H9 (cell line): ENCODE data around the gene GRIK4. TPM values are rescaled to one million over a fixed set of nuclear protein-coding genes. Genes with fewer than 3 reads are reported as not detected.

Experiments used
- DNase-seq: peaks from one replicate; pipeline ENCODE4 v3.0.0-alpha.2; 2017
- H2AFZ ChIP-seq: one replicate; pipeline ENCODE4 v1.6.1; 2013; ENCODE audit warnings: mild to moderate bottlenecking, low read length, control low read depth, moderate library complexity
- H2AK5ac ChIP-seq: 2 replicates; pipeline ENCODE4 v1.6.1; 2013; ENCODE audit warnings: low read length, control low read depth, mixed read lengths; ENCODE audit not compliant: insufficient read length
- H2BK120ac ChIP-seq: one replicate; pipeline ENCODE4 v1.6.1; 2013; ENCODE audit warnings: low read depth, mild to moderate bottlenecking, low read length, control low read depth, inconsistent platforms; ENCODE audit not compliant: poor library complexity, severe bottlenecking
- H2BK12ac ChIP-seq: 2 replicates; pipeline ENCODE4 v1.6.1; 2013; ENCODE audit warnings: low read length, control low read depth, mixed read lengths, low read depth; ENCODE audit not compliant: insufficient read length
- H2BK15ac ChIP-seq: 2 replicates; pipeline ENCODE4 v1.6.1; 2013; ENCODE audit warnings: low read depth, low read length, control low read depth
- H2BK20ac ChIP-seq: one replicate; pipeline ENCODE4 v1.6.1; 2013; ENCODE audit warnings: low read depth, mild to moderate bottlenecking, low read length, control low read depth, inconsistent platforms; ENCODE audit not compliant: poor library complexity, severe bottlenecking
- H2BK5ac ChIP-seq: 2 replicates; pipeline ENCODE4 v1.6.1; 2013; ENCODE audit warnings: low read length, control low read depth, mixed read lengths; ENCODE audit not compliant: insufficient read length
- H3K14ac ChIP-seq: 2 replicates; pipeline ENCODE4 v1.6.1; 2013; ENCODE audit warnings: low read length, control low read depth; ENCODE audit not compliant: insufficient read depth
- H3K18ac ChIP-seq: 2 replicates; pipeline ENCODE4 v1.6.1; 2013; ENCODE audit warnings: low read depth, mild to moderate bottlenecking, mixed read lengths, low read length, control low read depth; ENCODE audit not compliant: insufficient read length
- H3K23ac ChIP-seq: 2 replicates; pipeline ENCODE4 v1.6.1; 2013; ENCODE audit warnings: low read length, control low read depth, mixed read lengths, low read depth; ENCODE audit not compliant: insufficient read length
- H3K23me2 ChIP-seq: 2 replicates; pipeline ENCODE4 v1.6.1; 2013; ENCODE audit warnings: low read depth, mild to moderate bottlenecking, mixed read lengths, low read length, control low read depth; ENCODE audit not compliant: insufficient read length, poor library complexity, severe bottlenecking
- H3K27ac ChIP-seq: 2 replicates; pipeline ENCODE4 v1.5.1; 2013; ENCODE audit warnings: low read length, control low read depth, mixed read lengths, low read depth; ENCODE audit not compliant: insufficient read length
- H3K27me3 ChIP-seq: 2 replicates; pipeline ENCODE4 v1.6.1; 2013; ENCODE audit warnings: low read length, control low read depth, inconsistent platforms; ENCODE audit not compliant: insufficient read depth
- H3K4ac ChIP-seq: 2 replicates; pipeline ENCODE4 v1.6.1; 2013; ENCODE audit warnings: low read depth, mild to moderate bottlenecking, control low read depth, inconsistent platforms, low read length, moderate library complexity
- H3K4me1 ChIP-seq: 2 replicates; pipeline ENCODE4 v1.6.1; 2013; ENCODE audit warnings: low read length, control low read depth, inconsistent platforms; ENCODE audit not compliant: insufficient read depth
- H3K4me2 ChIP-seq: 2 replicates; pipeline ENCODE4 v1.6.1; 2013; ENCODE audit warnings: low read length, control low read depth, mixed read lengths; ENCODE audit not compliant: insufficient read length, insufficient read depth
- H3K56ac ChIP-seq: 2 replicates; pipeline ENCODE4 v1.6.1; 2013; ENCODE audit warnings: low read depth, mild to moderate bottlenecking, mixed read lengths, low read length, control low read depth; ENCODE audit not compliant: insufficient read length
- H3K79me1 ChIP-seq: 2 replicates; pipeline ENCODE4 v1.6.1; 2013; ENCODE audit warnings: low read depth, mild to moderate bottlenecking, moderate library complexity, low read length, control low read depth, inconsistent platforms; ENCODE audit not compliant: insufficient read depth, poor library complexity, severe bottlenecking
- H3K79me2 ChIP-seq: 2 replicates; pipeline ENCODE4 v1.6.1; 2013; ENCODE audit warnings: low read length, control low read depth, inconsistent platforms; ENCODE audit not compliant: insufficient read depth
- H3K9ac ChIP-seq: 2 replicates; pipeline ENCODE4 v1.6.1; 2013; ENCODE audit warnings: low read length, control low read depth, mixed read lengths; ENCODE audit not compliant: insufficient read length; ENCODE audit errors: extremely low read depth
- H3K9me3 ChIP-seq: one replicate; pipeline ENCODE4 v1.6.1; 2013; ENCODE audit warnings: low read depth, low read length, inconsistent platforms; ENCODE audit not compliant: control insufficient read depth
- H3T11ph ChIP-seq: one replicate; pipeline ENCODE4 v1.6.1; 2013; ENCODE audit warnings: mild to moderate bottlenecking, low read length, control low read depth, inconsistent platforms
- H4K20me1 ChIP-seq: one replicate; pipeline ENCODE4 v1.6.1; 2013; ENCODE audit not compliant: control insufficient read depth, insufficient read length, insufficient read depth
- H4K5ac ChIP-seq: 2 replicates; pipeline ENCODE4 v1.6.1; 2013; ENCODE audit warnings: low read depth, mild to moderate bottlenecking, mixed read lengths, low read length, control low read depth; ENCODE audit not compliant: insufficient read length
- H4K8ac ChIP-seq: replicated peaks from 2 replicates; pipeline ENCODE4 v1.6.1; 2013; ENCODE audit warnings: low read length, control low read depth, mixed read lengths, low read depth; ENCODE audit not compliant: insufficient read length
- H4K91ac ChIP-seq: 2 replicates; pipeline ENCODE4 v1.6.1; 2013; ENCODE audit warnings: low read depth, mild to moderate bottlenecking, moderate library complexity, mixed read lengths, low read length, control low read depth; ENCODE audit not compliant: insufficient read length
- H3K27ac Mint-ChIP-seq, 3 experiments: 2 replicates in 2 of 3; 3 replicates in 1 of 3; pipeline ENCODE4 v1.8.0; 2020 to 2021; ENCODE audit warnings: mixed read lengths in 3 of 3, mild to moderate bottlenecking in 1 of 3, moderate library complexity in 1 of 3
- H3K27me3 Mint-ChIP-seq: 2 replicates; pipeline ENCODE4 v1.8.0; 2021; ENCODE audit warnings: low read depth, mild to moderate bottlenecking, moderate library complexity, mixed read lengths
- H3K36me3 Mint-ChIP-seq, 3 experiments: 2 replicates in 2 of 3; 3 replicates in 1 of 3; pipeline ENCODE4 v1.8.0; 2020 to 2021; ENCODE audit warnings: low read depth in 3 of 3, mixed read lengths in 3 of 3; ENCODE audit not compliant: insufficient read depth in 1 of 3
- H3K4me1 Mint-ChIP-seq, 2 experiments: 2 replicates each; pipeline ENCODE4 v1.8.0; 2020; ENCODE audit warnings: mixed read lengths in 2 of 2
- H3K4me3 Mint-ChIP-seq, 2 experiments: 2 replicates in 1 of 2; 3 replicates in 1 of 2; pipeline ENCODE4 v1.8.0; 2020 to 2021; ENCODE audit warnings: mild to moderate bottlenecking in 2 of 2, mixed read lengths in 2 of 2, moderate library complexity in 1 of 2
- H3K9me3 Mint-ChIP-seq, 2 experiments: 2 replicates in 1 of 2; 3 replicates in 1 of 2; pipeline ENCODE4 v1.8.0; 2020; ENCODE audit warnings: mild to moderate bottlenecking in 2 of 2, mixed read lengths in 2 of 2, moderate library complexity in 1 of 2
- WGBS: extraction: QIAGEN DNeasy Blood & Tissue Kit; methylation state at CpG from one replicate; pipeline ENCODE4 v1.1.7; 2013; ENCODE audit warnings: missing lambda C conversion rate, low lambda C conversion rate, mixed read lengths; ENCODE audit not compliant: insufficient read length; ENCODE audit errors: extremely low coverage; 5-methylcytosine and 5-hydroxymethylcytosine counted together
- total RNA-seq: library from RNA; stranded (reverse); gene quantifications from 2 replicates; pipeline ENCODE4 v1.2.1, GENCODE V29; 2021
- TF ChIP-seq, protein P1 (sequence below): fragments of 200-600 bp; sonication (generic); conservative IDR thresholded peaks from 3 replicates; pipeline ENCODE4 v1.8.0; 2021; ENCODE audit warnings: antibody characterized with exemption, mild to moderate bottlenecking

Gene GRIK4
- total RNA-seq, 1 experiment from 2014 or later, result 2.3 TPM

DNA sequence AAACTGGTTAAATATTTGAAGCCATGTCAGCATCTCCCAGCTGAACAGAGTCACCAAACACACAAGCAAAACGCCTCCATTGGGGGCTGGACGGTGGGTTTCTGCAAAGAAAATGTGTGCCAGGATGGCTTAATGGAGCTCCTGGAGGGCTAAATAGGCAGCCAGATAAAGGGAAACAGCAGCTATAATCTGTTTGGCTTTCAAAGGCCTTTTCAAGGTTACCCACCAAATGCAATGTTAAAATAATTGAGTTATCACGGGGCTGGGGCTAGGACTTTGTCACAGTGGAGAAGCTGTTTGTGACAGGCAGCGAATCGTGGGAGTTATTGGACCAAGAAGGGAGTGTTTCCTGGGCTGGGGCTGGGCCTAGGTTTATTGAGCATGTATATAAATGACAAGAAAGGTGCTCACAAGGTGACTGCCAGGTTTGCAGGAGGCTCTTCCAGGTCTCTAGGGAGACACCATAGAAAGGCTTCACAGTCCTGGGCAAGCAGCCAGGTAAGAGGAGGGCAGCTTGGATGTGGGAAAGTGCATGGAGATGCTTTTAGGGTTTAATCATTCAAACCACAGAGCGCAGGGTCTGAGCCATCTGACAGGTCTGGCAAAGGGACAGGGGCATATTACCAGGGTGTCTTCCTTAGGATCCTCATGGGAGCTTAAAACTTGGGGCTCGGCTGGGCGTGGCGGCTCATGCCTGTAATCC lies 28.3 kb downstream of the GRIK4 start:
- no peaks in the 10 kb centered on the region for H3K9me3 ChIP-seq
- H4K91ac ChIP-seq, result no peak overlapping the region
- no peak overlapping the region for H2BK15ac ChIP-seq
- H3K9ac ChIP-seq, result no peak overlapping the region
- no peak for DNase-seq
- Mint-ChIP-seq H3K4me1 (peaks cover 10 to 30% of the 10 kb centered on the region in 2 experiments), H3K9me3 (no peaks in the 10 kb centered on the region), H3K27ac (0 out of 7 replicates have a peak overlapping the region, but pooled peaks of 1 of the 3 experiments have one; percentile 57), H3K4me3 (no peak overlapping the region), H3K27me3 (peaks cover 2% of the 10 kb centered on the region; the same call in 1 of the 2 replicates), H3K36me3 (no peaks in the 10 kb centered on the region)
- H3K4me2 ChIP-seq, result no peak overlapping the region
- no peaks in the 10 kb centered on the region for H3K23me2 ChIP-seq
- no peak overlapping the region for H3K27ac ChIP-seq
- H3K27me3 ChIP-seq, result no peaks in the 10 kb centered on the region
- H3K79me2 ChIP-seq, result no peaks in the 10 kb centered on the region
- no peak overlapping the region for H2BK120ac ChIP-seq
- no peaks in the 10 kb centered on the region for H3K79me1 ChIP-seq
- H3K14ac ChIP-seq, result no peak overlapping the region
- WGBS, result no CpG with 5 or more reads among the region's 9 CpGs
- no peak overlapping the region for H4K5ac ChIP-seq
- no peak overlapping the region for H3K18ac ChIP-seq
- H2AFZ ChIP-seq, result no peak overlapping the region
- no peaks in the 10 kb centered on the region for H4K20me1 ChIP-seq
- H3K23ac ChIP-seq, result no peak overlapping the region
- H2BK5ac ChIP-seq, result no peak overlapping the region
- H2AK5ac ChIP-seq, result no peak overlapping the region
- H2BK20ac ChIP-seq, result no peak overlapping the region
- TF ChIP-seq, protein P1, sequence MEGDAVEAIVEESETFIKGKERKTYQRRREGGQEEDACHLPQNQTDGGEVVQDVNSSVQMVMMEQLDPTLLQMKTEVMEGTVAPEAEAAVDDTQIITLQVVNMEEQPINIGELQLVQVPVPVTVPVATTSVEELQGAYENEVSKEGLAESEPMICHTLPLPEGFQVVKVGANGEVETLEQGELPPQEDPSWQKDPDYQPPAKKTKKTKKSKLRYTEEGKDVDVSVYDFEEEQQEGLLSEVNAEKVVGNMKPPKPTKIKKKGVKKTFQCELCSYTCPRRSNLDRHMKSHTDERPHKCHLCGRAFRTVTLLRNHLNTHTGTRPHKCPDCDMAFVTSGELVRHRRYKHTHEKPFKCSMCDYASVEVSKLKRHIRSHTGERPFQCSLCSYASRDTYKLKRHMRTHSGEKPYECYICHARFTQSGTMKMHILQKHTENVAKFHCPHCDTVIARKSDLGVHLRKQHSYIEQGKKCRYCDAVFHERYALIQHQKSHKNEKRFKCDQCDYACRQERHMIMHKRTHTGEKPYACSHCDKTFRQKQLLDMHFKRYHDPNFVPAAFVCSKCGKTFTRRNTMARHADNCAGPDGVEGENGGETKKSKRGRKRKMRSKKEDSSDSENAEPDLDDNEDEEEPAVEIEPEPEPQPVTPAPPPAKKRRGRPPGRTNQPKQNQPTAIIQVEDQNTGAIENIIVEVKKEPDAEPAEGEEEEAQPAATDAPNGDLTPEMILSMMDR, result no peak
- no peak overlapping the region for H4K8ac ChIP-seq
- no peak overlapping the region for H3K56ac ChIP-seq
- H3K4ac ChIP-seq, result no peak overlapping the region
- no peak overlapping the region for H2BK12ac ChIP-seq
- no peak overlapping the region for H3T11ph ChIP-seq
- no peaks in the 10 kb centered on the region for H3K4me1 ChIP-seq
